ENCODE data around the gene TYK2. TPM values are rescaled to one million over a fixed set of nuclear protein-coding genes. Genes with fewer than 3 reads are reported as not detected.
A peak's percentile ranks its signal among the peaks of the same experiment; 100 is the strongest.

Gene TYK2
- total and polyA plus RNA-seq, 9 of the 15 experiments (the other 6 are each of a cell fraction or from before 2014, with no cell fraction given), result 15.0 to 182 (median 85.9) TPM

- TF ChIP-seq, protein P1, sequence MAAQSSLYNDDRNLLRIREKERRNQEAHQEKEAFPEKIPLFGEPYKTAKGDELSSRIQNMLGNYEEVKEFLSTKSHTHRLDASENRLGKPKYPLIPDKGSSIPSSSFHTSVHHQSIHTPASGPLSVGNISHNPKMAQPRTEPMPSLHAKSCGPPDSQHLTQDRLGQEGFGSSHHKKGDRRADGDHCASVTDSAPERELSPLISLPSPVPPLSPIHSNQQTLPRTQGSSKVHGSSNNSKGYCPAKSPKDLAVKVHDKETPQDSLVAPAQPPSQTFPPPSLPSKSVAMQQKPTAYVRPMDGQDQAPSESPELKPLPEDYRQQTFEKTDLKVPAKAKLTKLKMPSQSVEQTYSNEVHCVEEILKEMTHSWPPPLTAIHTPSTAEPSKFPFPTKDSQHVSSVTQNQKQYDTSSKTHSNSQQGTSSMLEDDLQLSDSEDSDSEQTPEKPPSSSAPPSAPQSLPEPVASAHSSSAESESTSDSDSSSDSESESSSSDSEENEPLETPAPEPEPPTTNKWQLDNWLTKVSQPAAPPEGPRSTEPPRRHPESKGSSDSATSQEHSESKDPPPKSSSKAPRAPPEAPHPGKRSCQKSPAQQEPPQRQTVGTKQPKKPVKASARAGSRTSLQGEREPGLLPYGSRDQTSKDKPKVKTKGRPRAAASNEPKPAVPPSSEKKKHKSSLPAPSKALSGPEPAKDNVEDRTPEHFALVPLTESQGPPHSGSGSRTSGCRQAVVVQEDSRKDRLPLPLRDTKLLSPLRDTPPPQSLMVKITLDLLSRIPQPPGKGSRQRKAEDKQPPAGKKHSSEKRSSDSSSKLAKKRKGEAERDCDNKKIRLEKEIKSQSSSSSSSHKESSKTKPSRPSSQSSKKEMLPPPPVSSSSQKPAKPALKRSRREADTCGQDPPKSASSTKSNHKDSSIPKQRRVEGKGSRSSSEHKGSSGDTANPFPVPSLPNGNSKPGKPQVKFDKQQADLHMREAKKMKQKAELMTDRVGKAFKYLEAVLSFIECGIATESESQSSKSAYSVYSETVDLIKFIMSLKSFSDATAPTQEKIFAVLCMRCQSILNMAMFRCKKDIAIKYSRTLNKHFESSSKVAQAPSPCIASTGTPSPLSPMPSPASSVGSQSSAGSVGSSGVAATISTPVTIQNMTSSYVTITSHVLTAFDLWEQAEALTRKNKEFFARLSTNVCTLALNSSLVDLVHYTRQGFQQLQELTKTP (IDR thresholded peaks at IDR 0.05; ENCODE audit: low read depth in 1 of 2, partially characterized antibody in 2 of 2), result no peak
- TF ChIP-seq TARDBP (IDR thresholded peaks at IDR 0.05) (peak; percentile 100), ZNF23 (CRISPR knock-in tag; IDR thresholded peaks at IDR 0.05) (no peak), ZNF583 (CRISPR knock-in tag; IDR thresholded peaks at IDR 0.05) (no peak; the same call in 1 of the 2 replicates), PML (IDR thresholded peaks at IDR 0.05; ENCODE audit: low read length) (peak; percentile 45), FOXA3 (CRISPR knock-in tag; conservative IDR thresholded peaks at IDR 0.05 in 1 of 2, IDR thresholded peaks at IDR 0.05 in 1 of 2) (peak in 1 of 2 experiments; percentile 66; a peak in 1 of 4 replicates), RBM22 (IDR thresholded peaks at IDR 0.05; ENCODE audit: low read depth, low read length, poor library complexity, severe bottlenecking) (peak; percentile 100), NUFIP1 (IDR thresholded peaks at IDR 0.05; ENCODE audit: partially characterized antibody) (no peak), TCF15 (CRISPR knock-in tag; IDR thresholded peaks at IDR 0.05) (no peak), KDM5B (IDR thresholded peaks at IDR 0.05; ENCODE audit: insufficient replicate concordance, low read depth, low read length) (no peak), ARHGAP35 (IDR thresholded peaks at IDR 0.05; ENCODE audit: partially characterized antibody) (no peak), HEY1 (CRISPR knock-in tag; IDR thresholded peaks at IDR 0.05; ENCODE audit: borderline replicate concordance) (no peak), MIER1 (IDR thresholded peaks at IDR 0.05; ENCODE audit: low read depth) (peak; percentile 18), PHF21A (IDR thresholded peaks at IDR 0.05; ENCODE audit: borderline replicate concordance, low read depth) (0 out of 2 replicates have a peak, but pooled peaks have one; percentile 6), FOXM1 (IDR thresholded peaks at IDR 0.05; ENCODE audit: low read depth) (no peak), FOXM1 (CRISPR knock-in tag; IDR thresholded peaks at IDR 0.05; ENCODE audit: low read depth) (peak; percentile 64; the same call in 1 of the 2 replicates)
- TF ChIP-seq, protein P2, sequence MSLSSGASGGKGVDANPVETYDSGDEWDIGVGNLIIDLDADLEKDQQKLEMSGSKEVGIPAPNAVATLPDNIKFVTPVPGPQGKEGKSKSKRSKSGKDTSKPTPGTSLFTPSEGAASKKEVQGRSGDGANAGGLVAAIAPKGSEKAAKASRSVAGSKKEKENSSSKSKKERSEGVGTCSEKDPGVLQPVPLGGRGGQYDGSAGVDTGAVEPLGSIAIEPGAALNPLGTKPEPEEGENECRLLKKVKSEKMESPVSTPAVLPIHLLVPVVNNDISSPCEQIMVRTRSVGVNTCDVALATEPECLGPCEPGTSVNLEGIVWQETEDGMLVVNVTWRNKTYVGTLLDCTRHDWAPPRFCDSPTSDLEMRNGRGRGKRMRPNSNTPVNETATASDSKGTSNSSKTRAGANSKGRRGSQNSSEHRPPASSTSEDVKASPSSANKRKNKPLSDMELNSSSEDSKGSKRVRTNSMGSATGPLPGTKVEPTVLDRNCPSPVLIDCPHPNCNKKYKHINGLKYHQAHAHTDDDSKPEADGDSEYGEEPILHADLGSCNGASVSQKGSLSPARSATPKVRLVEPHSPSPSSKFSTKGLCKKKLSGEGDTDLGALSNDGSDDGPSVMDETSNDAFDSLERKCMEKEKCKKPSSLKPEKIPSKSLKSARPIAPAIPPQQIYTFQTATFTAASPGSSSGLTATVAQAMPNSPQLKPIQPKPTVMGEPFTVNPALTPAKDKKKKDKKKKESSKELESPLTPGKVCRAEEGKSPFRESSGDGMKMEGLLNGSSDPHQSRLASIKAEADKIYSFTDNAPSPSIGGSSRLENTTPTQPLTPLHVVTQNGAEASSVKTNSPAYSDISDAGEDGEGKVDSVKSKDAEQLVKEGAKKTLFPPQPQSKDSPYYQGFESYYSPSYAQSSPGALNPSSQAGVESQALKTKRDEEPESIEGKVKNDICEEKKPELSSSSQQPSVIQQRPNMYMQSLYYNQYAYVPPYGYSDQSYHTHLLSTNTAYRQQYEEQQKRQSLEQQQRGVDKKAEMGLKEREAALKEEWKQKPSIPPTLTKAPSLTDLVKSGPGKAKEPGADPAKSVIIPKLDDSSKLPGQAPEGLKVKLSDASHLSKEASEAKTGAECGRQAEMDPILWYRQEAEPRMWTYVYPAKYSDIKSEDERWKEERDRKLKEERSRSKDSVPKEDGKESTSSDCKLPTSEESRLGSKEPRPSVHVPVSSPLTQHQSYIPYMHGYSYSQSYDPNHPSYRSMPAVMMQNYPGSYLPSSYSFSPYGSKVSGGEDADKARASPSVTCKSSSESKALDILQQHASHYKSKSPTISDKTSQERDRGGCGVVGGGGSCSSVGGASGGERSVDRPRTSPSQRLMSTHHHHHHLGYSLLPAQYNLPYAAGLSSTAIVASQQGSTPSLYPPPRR (CRISPR knock-in tag; IDR thresholded peaks at IDR 0.05; ENCODE audit: borderline replicate concordance), result no peak
These were observed 36.2 kb upstream of the TYK2 start (continued) for GRCh38 chr19:10416380-10417257.

Measured in K562 (cell line).